ENCODE data around the gene ADGRL3. TPM values are rescaled to one million over a fixed set of nuclear protein-coding genes. Genes with fewer than 3 reads are reported as not detected.

The ADGRL3 gene
- total RNA-seq, 4 donors from 2014 or later = 2.2 to 10.0 (median 4.6) TPM

DNA sequence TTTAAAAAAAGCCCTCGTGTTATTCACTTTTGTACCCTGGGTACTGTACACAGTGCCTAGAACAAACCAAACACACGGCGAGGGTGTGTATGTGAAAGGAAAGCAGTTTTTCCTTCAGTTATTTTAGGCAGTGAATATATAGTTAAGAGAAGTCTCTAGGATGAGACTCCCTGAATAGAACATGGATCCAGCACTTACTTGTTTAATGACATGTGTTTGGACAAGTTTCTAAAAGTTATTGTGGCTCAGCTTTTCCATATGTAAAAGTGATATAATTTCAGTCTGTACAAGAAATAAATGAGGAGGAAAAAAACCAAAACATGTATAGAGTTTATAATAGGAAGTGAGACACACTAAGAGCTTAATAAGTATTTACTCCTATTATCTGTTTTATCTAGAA lies 273.2 kb downstream of the ADGRL3 start:
- in situ Hi-C loops (cut with MboI; ENCODE audit: low pct_ligation_motif_present in 1 of 4, low pct_unique_long_range_greater_than_20kb in 1 of 4, low sequenced_read_pairs in 3 of 4) (no loop called here), intact Hi-C loops (cut with DNase I; ENCODE audit: low total_unique reads) (no loop called here)
- Histone ChIP-seq H3K4me3 (no peak overlapping the region), H3K27ac (no peak overlapping the region), H3K4me1 (no peaks in the 10 kb centered on the region), H3K9me3 (no peaks in the 10 kb centered on the region), H3K27me3 (no peaks in the 10 kb centered on the region), H3K36me3 (no peaks in the 10 kb centered on the region)
- DNase-seq = no peak
- 48 to 77% methylated on average over 3 of the region's 3 CpGs for WGBS, 2 donors (ENCODE audit: low coverage in 1 of 2)
- TF ChIP-seq EP300 (IDR thresholded peaks at IDR 0.05; ENCODE audit: low read depth) (no peak), POLR2AphosphoS5 (IDR thresholded peaks at IDR 0.05) (no peak), POLR2A (IDR thresholded peaks at IDR 0.05) (no peak)
- TF ChIP-seq, protein P1, sequence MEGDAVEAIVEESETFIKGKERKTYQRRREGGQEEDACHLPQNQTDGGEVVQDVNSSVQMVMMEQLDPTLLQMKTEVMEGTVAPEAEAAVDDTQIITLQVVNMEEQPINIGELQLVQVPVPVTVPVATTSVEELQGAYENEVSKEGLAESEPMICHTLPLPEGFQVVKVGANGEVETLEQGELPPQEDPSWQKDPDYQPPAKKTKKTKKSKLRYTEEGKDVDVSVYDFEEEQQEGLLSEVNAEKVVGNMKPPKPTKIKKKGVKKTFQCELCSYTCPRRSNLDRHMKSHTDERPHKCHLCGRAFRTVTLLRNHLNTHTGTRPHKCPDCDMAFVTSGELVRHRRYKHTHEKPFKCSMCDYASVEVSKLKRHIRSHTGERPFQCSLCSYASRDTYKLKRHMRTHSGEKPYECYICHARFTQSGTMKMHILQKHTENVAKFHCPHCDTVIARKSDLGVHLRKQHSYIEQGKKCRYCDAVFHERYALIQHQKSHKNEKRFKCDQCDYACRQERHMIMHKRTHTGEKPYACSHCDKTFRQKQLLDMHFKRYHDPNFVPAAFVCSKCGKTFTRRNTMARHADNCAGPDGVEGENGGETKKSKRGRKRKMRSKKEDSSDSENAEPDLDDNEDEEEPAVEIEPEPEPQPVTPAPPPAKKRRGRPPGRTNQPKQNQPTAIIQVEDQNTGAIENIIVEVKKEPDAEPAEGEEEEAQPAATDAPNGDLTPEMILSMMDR (IDR thresholded peaks at IDR 0.05) = no peak

DNA sequence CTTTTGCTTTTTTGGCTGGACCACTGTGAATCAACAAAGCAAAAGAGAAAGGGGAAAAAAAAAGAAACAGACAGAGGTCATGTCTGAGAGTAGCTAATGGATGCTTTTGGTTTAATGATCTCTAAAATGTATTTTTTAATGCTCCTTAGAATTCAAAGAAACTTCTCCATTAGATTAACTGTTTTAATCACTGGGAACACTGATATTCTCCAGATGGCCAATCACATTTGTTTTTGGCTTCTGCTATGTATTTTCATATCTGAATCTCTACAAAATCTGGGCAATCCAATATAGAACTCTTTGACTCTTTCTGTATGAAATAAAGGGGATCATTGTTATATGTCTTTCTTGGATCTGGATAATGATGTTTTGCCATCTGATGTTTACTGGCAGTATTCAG lies 278.2 kb downstream of the ADGRL3 start:
- no peak overlapping the region for H3K4me3 ChIP-seq
- intact Hi-C loops (cut with DNase I; ENCODE audit: low total_unique reads) (no loop called here), in situ Hi-C loops (cut with MboI; ENCODE audit: low pct_ligation_motif_present in 1 of 4, low pct_unique_long_range_greater_than_20kb in 1 of 4, low sequenced_read_pairs in 3 of 4) (no loop called here)
- DNase-seq = no peak
- no peaks in the 10 kb centered on the region for H3K27me3 ChIP-seq
- H3K36me3 ChIP-seq = no peaks in the 10 kb centered on the region
- H3K27ac ChIP-seq = no peak overlapping the region
- no peaks in the 10 kb centered on the region for H3K4me1 ChIP-seq
- no peaks in the 10 kb centered on the region for H3K9me3 ChIP-seq
- TF ChIP-seq POLR2A (IDR thresholded peaks at IDR 0.05) (no peak), EP300 (IDR thresholded peaks at IDR 0.05; ENCODE audit: low read depth) (no peak), POLR2AphosphoS5 (IDR thresholded peaks at IDR 0.05) (no peak)
- TF ChIP-seq, protein P1 (IDR thresholded peaks at IDR 0.05) = no peak

GRCh38 chr4:61485056-61485455 lies 284.9 kb downstream of the ADGRL3 start:
- Histone ChIP-seq H3K4me3 (no peak overlapping the region), H3K4me1 (no peaks in the 10 kb centered on the region), H3K9me3 (no peaks in the 10 kb centered on the region), H3K27ac (no peak overlapping the region), H3K36me3 (no peaks in the 10 kb centered on the region), H3K27me3 (no peaks in the 10 kb centered on the region)
- intact Hi-C loops (cut with DNase I; ENCODE audit: low total_unique reads) (no loop called here), in situ Hi-C loops (cut with MboI; ENCODE audit: low pct_ligation_motif_present in 1 of 4, low pct_unique_long_range_greater_than_20kb in 1 of 4, low sequenced_read_pairs in 3 of 4) (no loop called here)
- 92 to 94% methylated on average over 3 of the region's 3 CpGs for WGBS, 2 donors (ENCODE audit: low coverage in 1 of 2)
- TF ChIP-seq, protein P1 (IDR thresholded peaks at IDR 0.05) = no peak
- TF ChIP-seq POLR2A (IDR thresholded peaks at IDR 0.05) (no peak), POLR2AphosphoS5 (IDR thresholded peaks at IDR 0.05) (no peak), EP300 (IDR thresholded peaks at IDR 0.05; ENCODE audit: low read depth) (no peak)
- no peak for DNase-seq

GRCh38 chr4:61489927-61490326 lies 289.8 kb downstream of the ADGRL3 start:
- WGBS, 2 donors (ENCODE audit: low coverage in 1 of 2) = 57 to 70% methylated on average over 3 of the region's 3 CpGs
- H3K36me3 ChIP-seq = no peaks in the 10 kb centered on the region
- in situ Hi-C loops (cut with MboI; ENCODE audit: low pct_ligation_motif_present in 1 of 4, low pct_unique_long_range_greater_than_20kb in 1 of 4, low sequenced_read_pairs in 3 of 4) (no loop called here), intact Hi-C loops (cut with DNase I; ENCODE audit: low total_unique reads) (no loop called here)
- DNase-seq = no peak
- H3K9me3 ChIP-seq = no peaks in the 10 kb centered on the region
- no peaks in the 10 kb centered on the region for H3K4me1 ChIP-seq
- no peak overlapping the region for H3K27ac ChIP-seq
- no peak overlapping the region for H3K4me3 ChIP-seq
- no peaks in the 10 kb centered on the region for H3K27me3 ChIP-seq
- no peak for TF ChIP-seq POLR2A (IDR thresholded peaks at IDR 0.05)
- TF ChIP-seq POLR2AphosphoS5 (IDR thresholded peaks at IDR 0.05) = no peak
- no peak for TF ChIP-seq EP300 (IDR thresholded peaks at IDR 0.05; ENCODE audit: low read depth)
- TF ChIP-seq, protein P1 (IDR thresholded peaks at IDR 0.05) = no peak

Measured in transverse colon (tissue), 4 donors.